ENCODE measurements around the gene PRDX5. TPM values are rescaled to one million over a fixed set of nuclear protein-coding genes. Genes with fewer than 3 reads are reported as not detected.
A peak's percentile ranks its signal among the peaks of the same experiment; 100 is the strongest.

PRDX5 gene
- total and polyA plus RNA-seq, 9 of the 15 experiments (the other 6 are each of a cell fraction or from before 2014, with no cell fraction given): 40.8 to 327 (median 204) TPM

DNA sequence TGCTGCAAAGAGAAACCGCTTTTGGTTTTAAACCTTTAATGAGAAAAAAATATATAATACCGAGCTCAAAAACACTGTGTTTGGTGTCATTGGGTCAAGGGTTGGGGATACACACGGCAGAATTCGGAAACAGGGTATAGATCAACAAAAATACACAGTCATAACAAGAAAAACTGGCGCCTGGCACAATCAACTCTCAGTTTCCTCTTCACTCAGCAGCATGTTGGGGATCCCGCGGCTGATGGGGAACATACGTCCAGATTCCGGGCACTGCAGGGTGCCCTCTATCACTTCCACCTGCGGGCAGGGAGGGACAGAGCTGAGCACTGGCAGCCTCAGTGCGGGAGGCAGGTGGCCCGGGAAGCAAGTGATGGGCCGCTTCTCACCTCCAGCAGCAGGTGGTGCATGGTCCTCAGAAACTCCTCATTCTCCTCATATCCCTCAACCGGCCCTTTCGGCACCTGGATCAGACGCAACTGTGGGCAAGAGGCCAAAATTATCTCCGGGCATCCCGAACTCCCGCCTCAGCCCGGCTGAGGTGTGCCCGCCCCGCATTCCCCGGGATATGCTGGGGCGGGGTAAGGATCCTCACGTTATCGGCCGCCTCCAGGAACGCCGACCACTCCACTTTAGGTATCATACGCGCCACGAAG, 1.1 kb upstream of the PRDX5 start (continued):
- TF ChIP-seq, protein P1, sequence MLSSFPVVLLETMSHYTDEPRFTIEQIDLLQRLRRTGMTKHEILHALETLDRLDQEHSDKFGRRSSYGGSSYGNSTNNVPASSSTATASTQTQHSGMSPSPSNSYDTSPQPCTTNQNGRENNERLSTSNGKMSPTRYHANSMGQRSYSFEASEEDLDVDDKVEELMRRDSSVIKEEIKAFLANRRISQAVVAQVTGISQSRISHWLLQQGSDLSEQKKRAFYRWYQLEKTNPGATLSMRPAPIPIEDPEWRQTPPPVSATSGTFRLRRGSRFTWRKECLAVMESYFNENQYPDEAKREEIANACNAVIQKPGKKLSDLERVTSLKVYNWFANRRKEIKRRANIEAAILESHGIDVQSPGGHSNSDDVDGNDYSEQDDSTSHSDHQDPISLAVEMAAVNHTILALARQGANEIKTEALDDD (IDR thresholded peaks at IDR 0.05): no peak
- TF ChIP-seq FOXP1 (CRISPR knock-in tag; IDR thresholded peaks at IDR 0.05) (peak; percentile 67; the same call in 1 of the 2 replicates), CEBPB (tag; IDR thresholded peaks at IDR 0.05) (no peak), TAL1 (IDR thresholded peaks at IDR 0.05) (no peak), BRCA1 (IDR thresholded peaks at IDR 0.05) (no peak), BRCA1 (CRISPR knock-in tag; IDR thresholded peaks at IDR 0.05) (no peak), SIN3A (IDR thresholded peaks at IDR 0.05; ENCODE audit: borderline replicate concordance in 2 of 2, control insufficient read depth in 1 of 2, low read depth in 2 of 2, low read length in 2 of 2) (no peak), RAD21 (CRISPR knock-in tag; conservative IDR thresholded peaks at IDR 0.05 in 1 of 2, IDR thresholded peaks at IDR 0.05 in 1 of 2) (peak in 1 of 2 experiments; percentile 39; a peak in 2 of 4 replicates), ZNF41 (CRISPR knock-in tag; conservative IDR thresholded peaks at IDR 0.05) (no peak), TOE1 (IDR thresholded peaks at IDR 0.05; ENCODE audit: borderline replicate concordance) (no peak), TOE1 (CRISPR knock-in tag; IDR thresholded peaks at IDR 0.05; ENCODE audit: borderline replicate concordance, low read depth) (no peak), ZNF444 (CRISPR knock-in tag; IDR thresholded peaks at IDR 0.05) (no peak), ZFP36 (IDR thresholded peaks at IDR 0.05; ENCODE audit: low read depth, low read length, partially characterized antibody) (no peak), DMBX1 (CRISPR knock-in tag; IDR thresholded peaks at IDR 0.05; ENCODE audit: borderline replicate concordance) (no peak), MAZ (CRISPR knock-in tag; conservative IDR thresholded peaks at IDR 0.05 in 1 of 2, IDR thresholded peaks at IDR 0.05 in 1 of 2) (0 out of 4 replicates have a peak, but pooled peaks of 1 of the 2 experiments have one; percentile 50), PHTF2 (CRISPR knock-in tag; IDR thresholded peaks at IDR 0.05) (no peak), PRMT5 (CRISPR knock-in tag; IDR thresholded peaks at IDR 0.05) (no peak), ARNT (IDR thresholded peaks at IDR 0.05) (0 out of 4 replicates have a peak, but pooled peaks of 1 of the 2 experiments have one; percentile 57), FOXA3 (CRISPR knock-in tag; conservative IDR thresholded peaks at IDR 0.05 in 1 of 2, IDR thresholded peaks at IDR 0.05 in 1 of 2) (peak in 1 of 2 experiments; percentile 43; a peak in 1 of 4 replicates), CEBPG (CRISPR knock-in tag; IDR thresholded peaks at IDR 0.05) (peak; percentile 38; the same call in 1 of the 2 replicates), CEBPG (tag; conservative IDR thresholded peaks at IDR 0.05 in 1 of 2, IDR thresholded peaks at IDR 0.05 in 1 of 2) (no peak), CSDE1 (IDR thresholded peaks at IDR 0.05) (no peak)
- TF ChIP-seq, protein P2, sequence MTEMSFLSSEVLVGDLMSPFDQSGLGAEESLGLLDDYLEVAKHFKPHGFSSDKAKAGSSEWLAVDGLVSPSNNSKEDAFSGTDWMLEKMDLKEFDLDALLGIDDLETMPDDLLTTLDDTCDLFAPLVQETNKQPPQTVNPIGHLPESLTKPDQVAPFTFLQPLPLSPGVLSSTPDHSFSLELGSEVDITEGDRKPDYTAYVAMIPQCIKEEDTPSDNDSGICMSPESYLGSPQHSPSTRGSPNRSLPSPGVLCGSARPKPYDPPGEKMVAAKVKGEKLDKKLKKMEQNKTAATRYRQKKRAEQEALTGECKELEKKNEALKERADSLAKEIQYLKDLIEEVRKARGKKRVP (CRISPR knock-in tag; IDR thresholded peaks at IDR 0.05): no peak
- TF ChIP-seq, protein P3, sequence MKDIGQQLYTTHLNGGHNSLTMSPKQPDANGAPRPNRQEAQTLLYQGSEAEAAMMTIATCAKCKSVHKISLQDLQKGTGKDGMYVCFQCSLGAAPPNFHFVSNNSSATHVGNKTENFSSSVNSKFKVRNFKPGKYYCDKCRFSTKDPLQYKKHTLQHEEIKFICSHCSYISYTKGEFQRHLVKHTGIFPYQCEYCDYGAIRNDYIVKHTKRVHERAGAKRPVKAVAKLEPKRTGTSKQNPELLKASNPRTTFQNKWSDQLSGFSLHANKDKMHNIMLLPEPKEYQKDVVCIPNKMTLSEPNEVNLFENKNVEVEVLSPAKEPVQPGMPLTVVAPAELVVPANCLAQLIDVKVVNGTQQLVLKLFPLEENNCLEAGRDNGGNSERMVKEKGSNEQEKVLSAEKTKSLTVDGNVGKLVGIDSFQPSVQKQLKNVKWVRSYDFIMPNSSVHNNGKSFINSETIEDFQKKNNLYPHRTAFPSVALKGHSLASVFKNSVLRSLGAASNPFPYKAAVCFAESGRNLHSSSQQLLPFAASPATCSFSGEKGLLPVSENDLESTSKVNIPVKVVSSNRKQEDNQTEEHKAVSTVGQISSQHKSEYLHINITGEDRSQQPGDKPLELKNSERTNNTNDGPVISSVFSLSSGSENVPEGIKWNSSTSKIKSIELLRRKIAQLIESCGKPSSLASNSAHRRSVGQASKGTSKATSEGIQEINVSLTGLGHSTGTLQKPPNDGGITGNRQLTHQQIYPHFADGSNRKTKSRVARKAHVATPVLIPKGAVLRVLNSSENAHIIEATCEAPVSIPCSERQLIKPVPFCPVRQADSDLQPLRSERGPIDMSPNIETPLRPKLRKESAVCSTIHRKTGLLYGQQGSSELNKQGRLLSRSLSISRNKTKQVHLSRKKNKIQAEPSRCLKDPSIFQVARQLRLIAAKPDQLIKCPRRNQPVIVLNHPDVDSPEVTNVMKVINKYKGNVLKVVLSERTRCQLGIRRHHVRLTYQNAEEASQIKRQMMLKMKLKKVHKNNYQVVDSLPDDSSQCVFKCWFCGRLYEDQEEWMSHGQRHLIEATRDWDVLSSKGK (CRISPR knock-in tag; IDR thresholded peaks at IDR 0.05): no peak
